Aorta (tissue), 5 donors: ENCODE results near the gene ULK2. TPM values are rescaled to one million over a fixed set of nuclear protein-coding genes. Genes with fewer than 3 reads are reported as not detected.

Experiments
- ATAC-seq: fragments of 200-7000 bp; cut with Tn5 transposase; one replicate; pipeline ENCODE4 v1.9.1; 2022; ENCODE audit warnings: moderate library complexity; ENCODE audit not compliant: low FRiP score
- DNase-seq, 2 donors: peaks; one replicate each; pipeline ENCODE4 v3.0.0-alpha.2; 2020
- H3K27ac ChIP-seq, 2 donors: one replicate each; pipeline ENCODE4 v1.5.1; 2013; ENCODE audit warnings: low read length in 2 of 2, mild to moderate bottlenecking in 2 of 2, moderate library complexity in 2 of 2, control low read depth in 1 of 2, inconsistent platforms in 1 of 2, low read depth in 1 of 2
- H3K27me3 ChIP-seq, 2 donors: one replicate each; pipeline ENCODE4 v1.6.1; 2013; ENCODE audit warnings: control low read depth in 1 of 2, low read length in 1 of 2, mild to moderate bottlenecking in 1 of 2, moderate library complexity in 1 of 2; ENCODE audit not compliant: insufficient read depth in 2 of 2, control insufficient read depth in 1 of 2
- H3K36me3 ChIP-seq, 2 donors: one replicate each; pipeline ENCODE4 v1.6.1; 2013; ENCODE audit warnings: control low read depth in 1 of 2, low read length in 1 of 2, mild to moderate bottlenecking in 1 of 2; ENCODE audit not compliant: insufficient read depth in 2 of 2, control insufficient read depth in 1 of 2
- H3K4me1 ChIP-seq, 2 donors: one replicate each; pipeline ENCODE4 v1.6.1; 2013; ENCODE audit warnings: low read length in 2 of 2, control low read depth in 1 of 2, mild to moderate bottlenecking in 1 of 2, moderate library complexity in 1 of 2; ENCODE audit not compliant: insufficient read depth in 2 of 2, control insufficient read depth in 1 of 2
- H3K4me3 ChIP-seq, 2 donors: one replicate each; pipeline ENCODE4 v1.5.1; 2013; ENCODE audit warnings: low read length in 2 of 2, control low read depth in 1 of 2, mild to moderate bottlenecking in 1 of 2
- H3K9me3 ChIP-seq: one replicate; pipeline ENCODE4 v1.6.1; 2013; ENCODE audit warnings: mild to moderate bottlenecking, low read length; ENCODE audit not compliant: control insufficient read depth
- WGBS, 2 donors: extraction: QIAGEN DNeasy Blood & Tissue Kit; methylation state at CpG; one replicate each; pipeline ENCODE4 v1.1.7; 2013; 5-methylcytosine and 5-hydroxymethylcytosine counted together
- intact Hi-C, 2 donors: fragments of 100-400 bp; cut with DNase I; formaldehyde crosslinking; loops; one replicate each; pipeline versions ENCODE4 v1.14.2 to v1.15.0; 2022
- polyA plus RNA-seq, 2 donors: library from polyadenylated mRNA; stranded (reverse); fragments of 200-250 nt; gene quantifications; one replicate each; pipeline ENCODE4 v1.2.3, GENCODE V29; 2013
- total RNA-seq, 2 donors: library from RNA; stranded (reverse); fragmentation: NEBNext Ultra II Directional; extraction: Animal tissue kit (Norgen Biotek cat#: 25700); gene quantifications; one replicate each; pipeline ENCODE4 v1.2.1, GENCODE V29; 2021
- donor health status: healthy with polysubstance abuse.
- donor health status: Bipolar disorder and iron deficiency.
- donor health status: DM: no; HTN: no; CAD: no.
- donor health status: DM: no; HTN: no; CAD: no.
- donor health status: DM: yes; HTN: yes; CAD: no.

ULK2 gene
- total and polyA plus RNA-seq, 4 donors: 5.6 to 28.9 (median 16.8) TPM

DNA sequence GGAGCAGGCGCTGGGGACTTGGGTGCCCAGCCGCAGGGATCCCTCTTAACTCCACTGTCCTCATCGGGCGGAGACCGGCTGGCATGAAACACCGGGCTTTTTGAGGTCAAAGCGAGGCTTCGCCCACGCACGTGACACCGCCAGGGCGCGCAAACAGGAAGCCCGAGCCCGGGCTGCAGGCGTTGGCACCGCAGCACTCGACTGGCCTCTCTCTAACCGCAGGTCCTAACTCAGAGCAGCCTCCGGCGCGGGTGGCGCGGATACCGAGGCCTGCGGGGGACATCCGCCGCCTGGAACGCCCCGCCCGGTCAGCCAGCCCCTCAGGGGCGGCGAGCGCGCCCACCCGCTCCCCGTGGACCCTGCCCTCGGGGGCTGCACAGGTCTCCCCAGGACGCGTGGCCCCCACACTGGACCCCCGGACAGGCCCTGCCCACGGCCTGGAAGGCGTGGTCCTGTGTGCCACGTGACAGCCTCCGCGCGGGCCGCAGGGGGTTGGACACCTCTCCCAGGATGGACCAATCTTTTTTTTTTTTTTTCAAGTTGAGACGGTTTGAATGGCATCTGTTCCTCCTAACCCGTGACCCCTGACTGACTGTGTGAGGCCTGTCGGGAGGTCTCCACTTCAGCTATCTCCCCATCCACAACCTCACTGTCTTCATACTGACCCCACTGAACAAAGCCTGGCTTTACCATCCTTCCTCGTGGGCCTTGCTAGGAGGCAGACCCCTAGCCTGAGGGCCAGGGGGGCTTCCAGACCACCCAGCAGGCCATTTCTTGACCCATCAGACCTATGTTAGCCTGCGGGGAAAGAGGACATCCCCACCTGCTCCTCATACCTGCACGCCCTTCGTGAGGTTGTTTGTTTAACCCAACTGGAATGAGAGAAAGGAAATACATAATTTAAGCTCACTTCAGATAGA lies 143.0 kb downstream of the ULK2 start:
- intact Hi-C loops: no loop called here
- no peak overlapping the region for H3K27ac ChIP-seq
- ATAC-seq (peak; percentile 41), DNase-seq (peak; percentile 89 to 90)
- no peaks in the 10 kb centered on the region for H3K27me3 ChIP-seq
- 29 to 37% methylated on average over 47 to 55 of the region's 55 CpGs for WGBS, 2 donors
- H3K4me1 ChIP-seq: peaks cover 0 to 2% of the 10 kb centered on the region in 2 donors
- no peaks in the 10 kb centered on the region for H3K9me3 ChIP-seq
- H3K4me3 ChIP-seq: no peak overlapping the region
- no peaks in the 10 kb centered on the region for H3K36me3 ChIP-seq

DNA sequence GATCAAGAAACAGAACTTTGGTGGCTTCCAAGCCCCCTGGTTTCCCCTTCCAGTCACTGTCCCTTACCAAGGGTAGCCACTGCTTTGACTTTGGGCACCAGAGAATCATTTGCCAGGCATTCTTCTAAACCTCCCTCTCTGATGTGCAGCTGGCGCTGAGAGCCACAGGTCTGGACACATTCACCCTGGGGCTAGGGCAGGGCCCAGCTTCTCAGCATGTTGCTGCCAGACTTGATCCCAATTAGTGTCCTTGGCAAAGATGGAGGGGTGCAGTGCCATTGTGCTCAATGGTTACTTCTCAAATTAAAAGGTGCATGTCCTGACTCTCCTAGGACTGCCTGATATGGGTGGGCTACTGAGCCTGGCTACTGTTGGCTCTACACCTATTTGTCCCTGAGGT lies 143.8 kb downstream of the ULK2 start:
- H3K27me3 ChIP-seq: no peaks in the 10 kb centered on the region
- ATAC-seq (no peak), DNase-seq (peak in 1 of 2 donors; percentile 34)
- no peak overlapping the region for H3K27ac ChIP-seq
- no peaks in the 10 kb centered on the region for H3K36me3 ChIP-seq
- WGBS, 2 donors: 90 to 97% methylated on average over 1 of the region's 1 CpG
- H3K4me3 ChIP-seq: no peak overlapping the region
- intact Hi-C loops: no loop called here
- no peaks in the 10 kb centered on the region for H3K9me3 ChIP-seq
- peaks cover 0 to 2% of the 10 kb centered on the region in 2 donors for H3K4me1 ChIP-seq

Other genes starting within 250 kb of the ULK2 start
- 10 to 100 TPM; 55.7 to 78.6 TPM for gene ALDH3A2, start 219.2 kb downstream of the ULK2 start, total RNA-seq
- gene ALDH3A2, start 219.2 kb downstream of the ULK2 start, polyA plus RNA-seq: 100 to 1,000 TPM in 1 of 2 donors, 10 to 100 TPM in 1; 49.0 to 122 TPM
- gene SLC47A2, start 151.4 kb downstream of the ULK2 start, total RNA-seq: not detected
- gene SLC47A2, start 151.4 kb downstream of the ULK2 start, polyA plus RNA-seq: under 1 TPM in 1 of 2 donors, not detected in 1; 0.10 TPM
- gene ALDH3A1, start 119.6 kb downstream of the ULK2 start, total RNA-seq: under 1 TPM; 0.27 to 0.58 TPM
- gene ALDH3A1, start 119.6 kb downstream of the ULK2 start, polyA plus RNA-seq: 1 to 10 TPM; 1.4 to 2.4 TPM
- 10 to 100 TPM; 36.0 to 48.7 TPM for gene AKAP10, start 109.9 kb upstream of the ULK2 start, total RNA-seq
- gene AKAP10, start 109.9 kb upstream of the ULK2 start, polyA plus RNA-seq: 10 to 100 TPM in 1 of 2 donors, 1 to 10 TPM in 1; 5.8 to 15.3 TPM
- 10 to 100 TPM; 61.8 to 68.8 TPM for gene SPECC1, start 141.4 kb upstream of the ULK2 start, total RNA-seq
- gene SPECC1, start 141.4 kb upstream of the ULK2 start, polyA plus RNA-seq: 10 to 100 TPM; 37.4 to 38.8 TPM